Esophagus squamous epithelium (tissue), 4 donors: ENCODE measurements around the gene ESR1.

Experiments
- CTCF ChIP-seq, 6 experiments: fragments of 450-650 bp in 4 of 6; fragments of 200-600 bp in 2 of 6; sonication (generic) in 2 of 6; IDR thresholded peaks; one replicate each; pipeline ENCODE4 v1.5.1; 2016 to 2019; ENCODE audit warnings: antibody characterized with exemption in 6 of 6, mild to moderate bottlenecking in 4 of 6, moderate library complexity in 4 of 6
- POLR2A ChIP-seq, 4 donors: fragments of 450-650 bp; IDR thresholded peaks; one replicate each; pipeline ENCODE4 v1.6.1; 2017; ENCODE audit warnings: antibody characterized with exemption in 4 of 4, mild to moderate bottlenecking in 4 of 4, moderate library complexity in 3 of 4

GRCh38 chr6:152118224-152118623 is 310.7 kb downstream of the ESR1 start:
- TF ChIP-seq CTCF (IDR thresholded peaks at IDR 0.05): no peak
- TF ChIP-seq POLR2A (IDR thresholded peaks at IDR 0.05): no peak
